CD4-positive, alpha-beta memory T cell (primary cell): ENCODE results near the gene SMYD5. TPM values are rescaled to one million over a fixed set of nuclear protein-coding genes. Genes with fewer than 3 reads are reported as not detected.

Experiments
- CTCF ChIA-PET: fragments of 350-600 bp; sonication (Branson Sonifier 250); formaldehyde crosslinking; loops from one replicate; lab custom pipeline; 2021; ENCODE audit warnings: inconsistent platforms; ENCODE audit not compliant: partially characterized antibody; lab: Charles Lee
- POLR2A ChIA-PET: fragments of 350-600 bp; sonication (Branson Sonifier 250); formaldehyde crosslinking; loops from one replicate; lab custom pipeline; 2021; ENCODE audit not compliant: partially characterized antibody; lab: Charles Lee
- DNase-seq, 5 donors: peaks; one replicate each; pipeline versions ENCODE4 v3.0.0 to v3.0.0-alpha.2; 2020 to 2022; ENCODE audit warnings: mixed read lengths in 1 of 5
- H3K27ac ChIP-seq: one replicate; pipeline ENCODE4 v1.7.0; 2013; ENCODE audit warnings: low read depth, low read length
- H3K27me3 ChIP-seq: 2 replicates; pipeline ENCODE4 v1.7.0; 2013; ENCODE audit warnings: mild to moderate bottlenecking, low read length, moderate library complexity; ENCODE audit not compliant: insufficient read depth
- H3K36me3 ChIP-seq: 2 replicates; pipeline ENCODE4 v1.7.0; 2013; ENCODE audit warnings: mild to moderate bottlenecking, low read length, moderate library complexity; ENCODE audit not compliant: insufficient read depth
- H3K4me1 ChIP-seq: 2 replicates; pipeline ENCODE4 v1.7.0; 2013; ENCODE audit warnings: mild to moderate bottlenecking, low read length, moderate library complexity; ENCODE audit not compliant: insufficient read depth
- H3K4me3 ChIP-seq, 2 donors: one replicate each; pipeline ENCODE4 v1.7.0; 2013; ENCODE audit warnings: low read length in 2 of 2, mild to moderate bottlenecking in 1 of 2
- H3K9me3 ChIP-seq, 2 donors: one replicate each; pipeline ENCODE4 v1.7.0; 2013; ENCODE audit warnings: low read length in 2 of 2, control low read depth in 1 of 2; ENCODE audit not compliant: control insufficient read depth in 1 of 2
- H3K27ac Mint-ChIP-seq, 7 donors: one replicate each; pipeline ENCODE4 v1.8.0; 2020 to 2021; ENCODE audit warnings: mixed read lengths in 7 of 7, mild to moderate bottlenecking in 6 of 7, inconsistent platforms in 3 of 7, moderate library complexity in 3 of 7
- H3K27me3 Mint-ChIP-seq, 2 donors: one replicate each; pipeline ENCODE4 v1.8.0; 2020 to 2021; ENCODE audit warnings: mixed read lengths in 2 of 2
- H3K36me3 Mint-ChIP-seq, 2 donors: one replicate each; pipeline ENCODE4 v1.8.0; 2020 to 2021; ENCODE audit warnings: mixed read lengths in 2 of 2, inconsistent platforms in 1 of 2, mild to moderate bottlenecking in 1 of 2
- H3K4me1 Mint-ChIP-seq, 4 donors: one replicate each; pipeline ENCODE4 v1.8.0; 2020 to 2021; ENCODE audit warnings: mixed read lengths in 4 of 4, mild to moderate bottlenecking in 1 of 4
- H3K4me3 Mint-ChIP-seq, 8 donors: one replicate each; pipeline ENCODE4 v1.8.0; 2020 to 2021; ENCODE audit warnings: mixed read lengths in 8 of 8, mild to moderate bottlenecking in 7 of 8, moderate library complexity in 6 of 8, inconsistent platforms in 3 of 8
- H3K9me3 Mint-ChIP-seq, 8 donors: one replicate each; pipeline ENCODE4 v1.8.0; 2020 to 2021; ENCODE audit warnings: mixed read lengths in 8 of 8, mild to moderate bottlenecking in 5 of 8, inconsistent platforms in 3 of 8, moderate library complexity in 1 of 8
- intact Hi-C: fragments of 100-400 bp; cut with micrococcal nuclease; formaldehyde crosslinking; loops from one replicate; pipeline ENCODE4 v1.15.1; 2023
- polyA plus RNA-seq, 2 donors: library from polyadenylated mRNA; unstranded; fragments of 300-500 nt; fragmentation: Illumina TruSeq; gene quantifications; one replicate each; pipeline ENCODE4 v1.2.3, GENCODE V29; 2021
- total RNA-seq, 2 experiments: library from RNA; stranded (reverse); gene quantifications; one replicate each; pipeline ENCODE4 v1.2.3, GENCODE V29; 2021

Gene SMYD5
- total and polyA plus RNA-seq, 4 experiments from 2014 or later: 21.3 to 38.9 (median 30.9) TPM

DNA sequence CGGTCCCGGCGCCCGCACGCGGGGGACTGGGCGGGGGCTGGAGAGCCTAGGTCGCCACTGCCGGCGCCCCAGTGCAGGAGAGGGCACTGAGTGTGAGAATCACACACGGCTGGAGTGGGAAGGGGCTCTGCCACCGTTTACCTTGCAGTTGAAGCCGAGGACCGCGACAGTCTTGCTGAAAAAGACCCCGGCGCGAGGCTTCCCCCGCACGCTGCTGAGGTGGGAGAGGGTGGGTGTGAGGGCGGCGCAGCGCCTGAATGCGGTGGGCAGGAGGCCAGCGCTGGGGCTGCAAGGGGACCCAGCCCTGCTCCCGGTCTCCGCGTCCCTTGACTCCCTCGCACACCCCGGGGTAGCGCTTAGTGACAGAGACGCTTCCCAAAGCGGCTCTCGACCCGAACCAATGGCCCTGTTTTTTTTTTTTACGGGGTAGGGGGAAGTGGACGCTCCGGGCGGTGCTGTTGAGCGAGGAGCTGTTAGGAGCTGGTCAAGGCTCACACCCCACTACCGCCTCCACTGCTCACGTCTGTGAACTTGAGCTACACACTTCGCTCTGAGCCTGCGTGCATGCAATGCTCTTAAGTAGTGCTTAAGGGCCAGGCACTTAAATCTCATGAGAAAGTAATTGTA is 10.9 kb upstream of the SMYD5 start:
- no peak for DNase-seq
- no peaks in the 10 kb centered on the region for H3K36me3 Mint-ChIP-seq
- Histone ChIP-seq H3K36me3 (no peaks in the 10 kb centered on the region), H3K4me3 (no peak overlapping the region), H3K4me1 (peaks cover 10% of the 10 kb centered on the region), H3K27me3 (peaks cover 25% of the 10 kb centered on the region), H3K9me3 (no peaks in the 10 kb centered on the region), H3K27ac (no peak overlapping the region)
- intact Hi-C loops: no loop called here
- no peak overlapping the region for H3K27ac Mint-ChIP-seq
- peak overlapping the region in 4 of 8 donors; percentile 25 to 70 (median 44) for H3K4me3 Mint-ChIP-seq
- peaks cover 5 to 11% (median 8%) of the 10 kb centered on the region in 4 donors for H3K4me1 Mint-ChIP-seq
- H3K27me3 Mint-ChIP-seq: peaks cover 34 to 44% of the 10 kb centered on the region in 2 donors
- POLR2A ChIA-PET: no interaction called here
- CTCF ChIA-PET: interaction anchor here (1.1 kb wide), 1 partner anchor 10 kb away, joined by 4 read pairs; no protein-coding TSS in a partner anchor
- peaks cover 0 to 5% (median 0%) of the 10 kb centered on the region in 8 donors for H3K9me3 Mint-ChIP-seq

GRCh38 chr2:73205611-73206010 is 8.4 kb upstream of the SMYD5 start:
- Histone ChIP-seq H3K4me1 (peaks cover 10% of the 10 kb centered on the region), H3K9me3 (no peaks in the 10 kb centered on the region), H3K27me3 (peaks cover 18% of the 10 kb centered on the region), H3K27ac (no peak overlapping the region), H3K36me3 (no peaks in the 10 kb centered on the region), H3K4me3 (no peak overlapping the region)
- H3K36me3 Mint-ChIP-seq: no peaks in the 10 kb centered on the region
- CTCF ChIA-PET: no interaction called here
- H3K27me3 Mint-ChIP-seq: peaks cover 37% of the 10 kb centered on the region in 2 donors
- peaks cover 0 to 5% (median 0%) of the 10 kb centered on the region in 8 donors for H3K9me3 Mint-ChIP-seq
- H3K4me1 Mint-ChIP-seq: peaks cover 5 to 11% (median 8%) of the 10 kb centered on the region in 4 donors
- intact Hi-C loops: no loop called here
- no peak overlapping the region for H3K27ac Mint-ChIP-seq
- DNase-seq: no peak
- no peak overlapping the region for H3K4me3 Mint-ChIP-seq
- POLR2A ChIA-PET: no interaction called here

DNA sequence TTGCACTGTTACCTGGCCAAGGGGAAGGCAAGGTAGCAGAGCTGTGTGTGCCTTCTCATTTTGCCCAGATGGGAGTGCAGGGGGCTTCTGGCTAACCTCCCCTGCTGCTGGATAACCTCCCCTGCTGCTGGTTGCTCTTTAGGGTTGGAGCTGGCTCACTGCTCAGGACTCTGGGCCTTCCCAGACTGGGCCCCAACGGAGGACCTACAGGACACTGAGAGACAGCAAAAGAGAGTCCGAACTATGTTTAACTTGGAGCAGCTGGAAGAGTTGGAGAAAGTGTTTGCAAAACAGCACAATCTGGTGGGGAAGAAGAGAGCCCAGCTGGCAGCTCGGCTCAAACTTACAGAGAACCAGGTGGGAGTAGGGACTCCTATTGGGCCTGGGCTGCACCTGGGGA is 5.8 kb upstream of the SMYD5 start:
- ChIA-PET CTCF (interaction anchor here (7.7 to 8.1 kb wide), 2 partner anchors 32 to 122 kb away, joined by 62 to 63 read pairs; no protein-coding TSS in a partner anchor), POLR2A (no interaction called here)
- Mint-ChIP-seq H3K27me3 (peaks cover 28 to 30% of the 10 kb centered on the region in 2 donors), H3K4me3 (no peak overlapping the region), H3K36me3 (no peaks in the 10 kb centered on the region), H3K27ac (no peak overlapping the region), H3K4me1 (peaks cover 6 to 14% (median 10%) of the 10 kb centered on the region in 4 donors), H3K9me3 (no peaks in the 10 kb centered on the region)
- no peak for DNase-seq
- Histone ChIP-seq H3K9me3 (no peaks in the 10 kb centered on the region), H3K36me3 (no peaks in the 10 kb centered on the region), H3K27me3 (peaks cover under 1% of the 10 kb centered on the region), H3K27ac (no peak overlapping the region), H3K4me3 (no peak overlapping the region), H3K4me1 (peaks cover 14% of the 10 kb centered on the region)
- intact Hi-C loops: no loop called here

DNA sequence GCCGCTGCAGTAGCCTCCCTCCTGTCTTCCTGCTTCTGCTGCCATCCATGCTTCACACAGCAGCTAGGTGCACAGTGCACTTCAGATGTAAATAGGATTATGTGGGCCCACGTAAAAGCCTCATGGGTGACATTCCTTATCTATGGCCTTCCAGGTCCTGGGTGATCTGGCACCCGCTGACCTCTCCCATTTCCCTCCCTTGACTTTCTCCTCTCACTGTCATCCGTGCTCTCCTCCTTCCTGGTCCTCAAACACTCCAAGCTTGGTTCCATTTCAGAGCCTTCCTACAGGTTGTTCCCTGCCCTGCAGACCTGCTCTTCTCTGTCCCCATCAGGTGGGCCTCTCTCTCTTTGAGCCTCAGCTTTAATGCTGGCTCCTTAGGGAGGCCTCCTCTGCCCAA is 4.0 kb upstream of the SMYD5 start:
- POLR2A ChIA-PET: no interaction called here
- Mint-ChIP-seq H3K4me3 (no peak overlapping the region), H3K27me3 (peaks cover 17 to 19% of the 10 kb centered on the region in 2 donors)

GRCh38 chr2:73210696-73211095 is 3.3 kb upstream of the SMYD5 start:
- no peak overlapping the region for H3K4me3 ChIP-seq
- H3K36me3 ChIP-seq: no peaks in the 10 kb centered on the region
- H3K27me3 ChIP-seq: no peaks in the 10 kb centered on the region
- peaks cover 14 to 16% of the 10 kb centered on the region in 2 donors for H3K27me3 Mint-ChIP-seq
- H3K36me3 Mint-ChIP-seq: peaks cover 0 to 4% of the 10 kb centered on the region in 2 donors
- H3K9me3 Mint-ChIP-seq: no peaks in the 10 kb centered on the region
- ChIA-PET CTCF (interaction anchor here (1.0 to 8.1 kb wide), 4 partner anchors 25 to 221 kb away, joined by 3 to 77 read pairs (median 62); partner anchors contain the start of genes CCT7 and PRADC1), POLR2A (interaction anchor here (3.6 kb wide), 1 partner anchor 23 kb away, joined by 51 read pairs; the partner anchor contains the start of genes CCT7 and PRADC1)
- no peak for DNase-seq
- intact Hi-C loops: loop anchor here (5.0 kb wide), 2 partner anchors 82 to 527 kb away; partner anchors contain the start of genes EGR4 and TPRKB
- H3K27ac Mint-ChIP-seq: no peak overlapping the region
- no peak overlapping the region for H3K27ac ChIP-seq
- no peak overlapping the region for H3K4me3 Mint-ChIP-seq
- H3K9me3 ChIP-seq: no peaks in the 10 kb centered on the region
- peaks cover 32% of the 10 kb centered on the region for H3K4me1 ChIP-seq
- peaks cover 22 to 36% (median 30%) of the 10 kb centered on the region in 4 donors for H3K4me1 Mint-ChIP-seq

More for the DNA sequence above, 4.0 kb upstream of the SMYD5 start:
- Histone ChIP-seq H3K36me3 (no peaks in the 10 kb centered on the region), H3K9me3 (no peaks in the 10 kb centered on the region), H3K27me3 (no peaks in the 10 kb centered on the region), H3K27ac (no peak overlapping the region), H3K4me1 (peaks cover 25% of the 10 kb centered on the region), H3K4me3 (no peak overlapping the region)
- intact Hi-C loops: loop anchor here (5.0 kb wide), 2 partner anchors 82 to 527 kb away; partner anchors contain the start of genes EGR4 and TPRKB
- Mint-ChIP-seq H3K9me3 (no peaks in the 10 kb centered on the region), H3K4me1 (peaks cover 16 to 29% (median 23%) of the 10 kb centered on the region in 4 donors), H3K36me3 (peaks cover 0 to 4% of the 10 kb centered on the region in 2 donors), H3K27ac (no peak overlapping the region)
- no peak for DNase-seq
- CTCF ChIA-PET: interaction anchor here (1.0 to 8.1 kb wide), 5 partner anchors 18 to 220 kb away, joined by 3 to 77 read pairs (median 62); partner anchors contain the start of genes CCT7 and PRADC1

GRCh38 chr2:73212098-73212447 is 2.0 kb upstream of the SMYD5 start:
- peak overlapping the region in 1 of 7 donors; percentile 76 for H3K27ac Mint-ChIP-seq
- ChIA-PET POLR2A (interaction anchor here (1.0 to 3.6 kb wide), 6 partner anchors 10 to 1881 kb away, joined by 3 to 51 read pairs (median 3); partner anchors contain the start of genes ALMS1, CCT7, PRADC1 and ZNF638), CTCF (interaction anchor here (0.6 to 8.1 kb wide), 37 partner anchors 7 to 525 kb away, joined by 3 to 77 read pairs (median 4); partner anchors contain the start of genes CCT7, NOTO, PRADC1 and RAB11FIP5)
- Histone ChIP-seq H3K27ac (no peak overlapping the region), H3K9me3 (no peaks in the 10 kb centered on the region), H3K36me3 (no peaks in the 10 kb centered on the region), H3K27me3 (no peaks in the 10 kb centered on the region), H3K4me3 (no peak overlapping the region), H3K4me1 (peaks cover 33% of the 10 kb centered on the region)
- intact Hi-C loops: loop anchor here (1.0 to 5.0 kb wide), 3 partner anchors 35 to 525 kb away; partner anchors contain the start of genes EGR4 and TPRKB
- no peaks in the 10 kb centered on the region for H3K9me3 Mint-ChIP-seq
- peaks cover 23 to 38% (median 31%) of the 10 kb centered on the region in 4 donors for H3K4me1 Mint-ChIP-seq
- peaks cover 0 to 4% of the 10 kb centered on the region in 2 donors for H3K36me3 Mint-ChIP-seq
- peaks cover 8 to 9% of the 10 kb centered on the region in 2 donors for H3K27me3 Mint-ChIP-seq
- peak overlapping the region in 1 of 8 donors; percentile 3 for H3K4me3 Mint-ChIP-seq
- DNase-seq: no peak
